Stimulated activated CD4-positive, alpha-beta T cell treated with anti-CD3 and anti-CD28 coated beads, Interleukin-2, amount 100 ng/mL, for 48 hours (primary cell): ENCODE data around the gene KIR3DL1.
"Not testable (repeated sequence)": the region's sequence is repeated elsewhere in the genome, so short reads cannot be mapped to it uniquely, and the experiment has no call there.

Experiments used
- DNase-seq, 2 donors: peaks; one replicate each; pipeline ENCODE4 v3.0.0-alpha.2; 2020

Gene KIR3DL1

GRCh38 chr19:54816251-54816650 is at the start of gene KIR3DL1:
TSS of gene KIR3DL1 (plus strand) at chr19:54816468.
- not testable (repeated sequence) for DNase-seq

- DNase-seq = not testable (repeated sequence)
Observed at GRCh38 chr19:54769646-54770045, 46.6 kb upstream of the KIR3DL1 start, which contains the start of gene KIR2DL1. TSS of gene KIR2DL1 (plus strand) at chr19:54769793. CDS start at chr19:54769851, 58 bp downstream.

GRCh38 chr19:54770511-54770910 is 45.8 kb upstream of the KIR3DL1 start:
- DNase-seq = not testable (repeated sequence)

- DNase-seq = not testable (repeated sequence)
Observed at GRCh38 chr19:54771018-54771960, 45.0 kb upstream of the KIR3DL1 start.

GRCh38 chr19:54772666-54773065 is 43.6 kb upstream of the KIR3DL1 start:
- not testable (repeated sequence) for DNase-seq

- not testable (repeated sequence) for DNase-seq
Observed at GRCh38 chr19:54775095-54775815, 41.0 kb upstream of the KIR3DL1 start.

GRCh38 chr19:54775830-54776229 is 40.4 kb upstream of the KIR3DL1 start:
- not testable (repeated sequence) for DNase-seq

- not testable (repeated sequence) for DNase-seq
Observed at GRCh38 chr19:54777851-54778250, 38.4 kb upstream of the KIR3DL1 start.

GRCh38 chr19:54778896-54779295 is 37.4 kb upstream of the KIR3DL1 start:
- not testable (repeated sequence) for DNase-seq

GRCh38 chr19:54782916-54783315 is 33.4 kb upstream of the KIR3DL1 start:
- DNase-seq = not testable (repeated sequence)

- DNase-seq = not testable (repeated sequence)
Observed at GRCh38 chr19:54786091-54786723, 30.1 kb upstream of the KIR3DL1 start.

- DNase-seq = not testable (repeated sequence)
Observed at GRCh38 chr19:54788154-54788553, 28.1 kb upstream of the KIR3DL1 start.

GRCh38 chr19:54790711-54791110 is 25.6 kb upstream of the KIR3DL1 start:
- no peak for DNase-seq

- DNase-seq = no peak
Observed at GRCh38 chr19:54791476-54791875, 24.8 kb upstream of the KIR3DL1 start.

- DNase-seq = no peak
Observed at GRCh38 chr19:54792814-54793213, 23.5 kb upstream of the KIR3DL1 start.

- no peak for DNase-seq
Observed at GRCh38 chr19:54795758-54796157, 20.5 kb upstream of the KIR3DL1 start.

- DNase-seq = no peak
Observed at GRCh38 chr19:54803410-54803809, 12.9 kb upstream of the KIR3DL1 start, which contains the start of gene KIR2DL4. TSS of gene KIR2DL4 (plus strand) at chr19:54803610. CDS start at chr19:54803652, 42 bp downstream.

GRCh38 chr19:54804101-54804500 is 12.2 kb upstream of the KIR3DL1 start:
- DNase-seq = no peak

GRCh38 chr19:54804571-54804970 is 11.7 kb upstream of the KIR3DL1 start:
- no peak for DNase-seq

GRCh38 chr19:54805665-54806515 is 10.4 kb upstream of the KIR3DL1 start:
- DNase-seq = no peak

- no peak for DNase-seq
Observed at GRCh38 chr19:54806516-54806838, 9.8 kb upstream of the KIR3DL1 start.

GRCh38 chr19:54814571-54814970 is 1.7 kb upstream of the KIR3DL1 start:
- not testable (repeated sequence) for DNase-seq
